HepG2 (cell line): Measurements from ENCODE around the gene PHF21B. TPM values are rescaled to one million over a fixed set of nuclear protein-coding genes. Genes with fewer than 3 reads are reported as not detected.

ENCODE experiments used
- ATAC-seq: fragments of 200-7000 bp; cut with Tn5 transposase; 3 replicates; pipeline ENCODE4 v1.9.1; 2020; ENCODE audit warnings: mild to moderate bottlenecking, moderate library complexity
- BruUV-seq: library from RNA; stranded (reverse); fragments of 400-500 nt; replicated peaks from 2 replicates; lab custom pipeline; 2021; lab: Mats Ljungman, UMichigan
- CTCF ChIA-PET: fragments of 300-600 bp; formaldehyde crosslinking; extraction: SDS; loops from one replicate; lab custom pipeline; 2021; ENCODE audit warnings: low total read pairs, inconsistent platforms, low intra/inter-chr PET ratio; lab: Yijun Ruan, JAX
- POLR2A ChIA-PET: fragments of 350-600 bp; sonication (Branson Sonifier 250); formaldehyde crosslinking; loops from one replicate; lab custom pipeline; 2020; ENCODE audit warnings: antibody characterized with exemption, inconsistent platforms; lab: Yijun Ruan, JAX
- DNase-seq: peaks from one replicate; pipeline ENCODE4 v3.0.0-alpha.2; 2015; ENCODE audit warnings: low spot score
- FAIRE-seq: peaks from 3 replicates; lab custom pipeline; 2011; peaks lifted over from hg19 to GRCh38; lab: Jason Lieb, UNC
- H2AFZ ChIP-seq: one replicate; pipeline ENCODE4 v1.6.1; 2011; ENCODE audit warnings: low read length, inconsistent platforms
- H3K27ac ChIP-seq: fragments of 300-600 bp; 3 replicates; pipeline ENCODE4 v1.8.0; 2011; ENCODE audit warnings: mixed run types, mild to moderate bottlenecking, mixed read lengths, low read length, inconsistent platforms; ENCODE audit not compliant: insufficient read depth; ENCODE audit errors: extremely low read length
- H3K27me3 ChIP-seq, 2 experiments: fragments of 200-600 bp in 1 of 2; 2 replicates in 1 of 2; 3 replicates in 1 of 2; pipeline versions ENCODE4 v1.6.0 to v1.8.0; 2011; ENCODE audit warnings: low read length in 2 of 2, mild to moderate bottlenecking in 2 of 2, moderate library complexity in 2 of 2, inconsistent platforms in 1 of 2; ENCODE audit not compliant: insufficient read depth in 2 of 2, control insufficient read depth in 1 of 2
- H3K36me3 ChIP-seq, 2 experiments: fragments of 200-600 bp in 1 of 2; replicated peaks in 1 of 2; 2 replicates in 1 of 2; 3 replicates in 1 of 2; pipeline versions ENCODE4 v1.5.1 to v1.8.0; 2011; ENCODE audit warnings: low read length in 2 of 2, inconsistent platforms in 1 of 2; ENCODE audit not compliant: insufficient read depth in 2 of 2, control insufficient read depth in 1 of 2
- H3K4me1 ChIP-seq: 2 replicates; pipeline ENCODE4 v1.5.1; 2012; ENCODE audit warnings: low read length, inconsistent platforms; ENCODE audit not compliant: insufficient read depth
- H3K4me2 ChIP-seq: 2 replicates; pipeline ENCODE4 v1.6.0; 2011; ENCODE audit warnings: low read depth, low read length, inconsistent platforms
- H3K4me3 ChIP-seq, 3 experiments: fragments of 200-600 bp in 1 of 3; sonication (generic), shearing (Covaris generic) in 1 of 3; replicated peaks in 1 of 3; 2 replicates each; pipeline ENCODE4 v1.5.1; 2011 to 2016; ENCODE audit warnings: low read length in 3 of 3, inconsistent platforms in 2 of 3, low read depth in 2 of 3, mild to moderate bottlenecking in 2 of 3, control low read depth in 1 of 3, mixed read lengths in 1 of 3; ENCODE audit not compliant: insufficient read depth in 1 of 3
- H3K79me2 ChIP-seq: one replicate; pipeline ENCODE4 v1.6.1; 2011; ENCODE audit warnings: low read length, inconsistent platforms; ENCODE audit not compliant: insufficient read depth
- H3K9ac ChIP-seq: 2 replicates; pipeline ENCODE4 v1.6.0; 2011; ENCODE audit warnings: mild to moderate bottlenecking, low read depth, low read length, inconsistent platforms; ENCODE audit not compliant: insufficient read depth
- H3K9me3 ChIP-seq: 2 replicates; pipeline ENCODE4 v1.5.1; 2012; ENCODE audit warnings: mild to moderate bottlenecking, low read length
- H4K20me1 ChIP-seq: 2 replicates; pipeline ENCODE4 v1.6.0; 2011; ENCODE audit warnings: inconsistent platforms, mild to moderate bottlenecking, low read length, moderate library complexity; ENCODE audit not compliant: insufficient read depth
- JUND ChIP-seq: sonication (generic); formaldehyde crosslinking; IDR thresholded peaks from 2 replicates; pipeline ENCODE4 v1.8.0; 2022; ENCODE audit warnings: mild to moderate bottlenecking, missing genetic modification reagents
- PHB2 ChIP-seq: fragments of 450-650 bp; IDR thresholded peaks from 2 replicates; pipeline ENCODE4 v1.6.1; 2018; ENCODE audit not compliant: partially characterized antibody
- SIX4 ChIP-seq: sonication (generic); formaldehyde crosslinking; IDR thresholded peaks from 2 replicates; pipeline ENCODE4 v1.4.0; 2020; ENCODE audit warnings: missing genetic modification reagents
- ZNF333 ChIP-seq: sonication (generic); formaldehyde crosslinking; IDR thresholded peaks from 2 replicates; pipeline ENCODE4 v1.4.0; 2020; ENCODE audit warnings: mild to moderate bottlenecking, missing genetic modification reagents, borderline replicate concordance
- ZNF7 ChIP-seq: IDR thresholded peaks from 2 replicates; pipeline ENCODE4 v1.6.1; 2016; ENCODE audit warnings: missing biosample characterization, missing genetic modification reagents
- ZNF713 ChIP-seq: sonication (generic); formaldehyde crosslinking; IDR thresholded peaks from 2 replicates; pipeline ENCODE4 v1.4.0; 2020; ENCODE audit warnings: mild to moderate bottlenecking, missing genetic modification reagents
- ZNF768 ChIP-seq: sonication (generic); formaldehyde crosslinking; IDR thresholded peaks from 2 replicates; pipeline ENCODE4 v1.4.0; 2020; ENCODE audit warnings: missing genetic modification reagents
- ZNF850 ChIP-seq: sonication (generic); formaldehyde crosslinking; conservative IDR thresholded peaks from 2 replicates; pipeline ENCODE4 v1.9.0; 2021; ENCODE audit warnings: mild to moderate bottlenecking, missing genetic modification reagents
- WGBS: methylation state at CpG from one replicate; pipeline ENCODE4 v1.1.6; 2017; ENCODE audit warnings: low lambda C conversion rate; 5-methylcytosine and 5-hydroxymethylcytosine counted together
- in situ Hi-C: cut with HindIII; loops from 2 replicates; pipeline ENCODE4 v1.10.0; 2017; ENCODE audit warnings: low pct_unique_long_range_greater_than_20kb; ENCODE audit not compliant: extremely low pct_ligation_motif_present
- intact Hi-C: fragments of 100-400 bp; cut with micrococcal nuclease; formaldehyde crosslinking; loops from one replicate; pipeline ENCODE4 v1.10.0; 2022; ENCODE audit not compliant: unreplicated experiment
- polyA plus RNA-seq, 8 experiments: library from polyadenylated mRNA; depleted of rRNA in 3 of 8; stranded (reverse) in 7 of 8; unstranded in 1 of 8; fragments of >200 nt; fragmentation: Illumina TruSeq in 4 of 8; extraction: Trizol in 4 of 8; gene quantifications; 2 replicates each; pipeline versions ENCODE4 v1.2.1 to v1.2.3, GENCODE V29; 2011 to 2016; ENCODE audit warnings: low read depth in 4 of 8, missing spikeins in 1 of 8, mixed read lengths in 1 of 8; ENCODE audit not compliant: insufficient read depth in 1 of 8
- total RNA-seq, 5 experiments: library from RNA; depleted of rRNA; stranded (reverse); fragments of >200 nt; fragmentation: Illumina TruSeq; extraction: Trizol; gene quantifications; 2 replicates each; pipeline ENCODE4 v1.2.3, GENCODE V29; 2016; ENCODE audit warnings: low read depth in 1 of 5

PHF21B gene
- total and polyA plus RNA-seq, 2 of the 13 experiments (the other 11 are each of a cell fraction or from before 2014, with no cell fraction given), result not detected

DNA sequence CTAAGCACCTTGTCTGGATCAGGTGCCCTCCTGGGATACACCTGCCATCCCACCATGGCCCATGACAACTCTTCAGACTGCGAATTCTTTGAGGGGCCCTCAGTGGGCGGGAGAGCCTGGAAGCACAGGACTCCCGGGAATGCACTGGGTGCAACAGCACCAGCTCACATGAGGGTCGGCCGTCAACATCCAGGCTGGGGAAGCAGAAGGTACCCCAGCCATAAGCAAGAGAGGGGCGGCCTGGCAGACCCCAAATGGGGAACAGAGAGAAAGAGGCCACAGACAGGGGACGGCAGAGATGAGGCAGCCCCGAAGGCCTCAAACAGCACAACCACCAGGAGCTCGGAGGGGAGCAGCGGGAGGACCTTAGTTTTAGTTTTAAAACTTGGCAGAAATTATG lies 94.4 kb downstream of the PHF21B start (continued):
- TF ChIP-seq ZNF713 (CRISPR knock-in tag), result no peak

DNA sequence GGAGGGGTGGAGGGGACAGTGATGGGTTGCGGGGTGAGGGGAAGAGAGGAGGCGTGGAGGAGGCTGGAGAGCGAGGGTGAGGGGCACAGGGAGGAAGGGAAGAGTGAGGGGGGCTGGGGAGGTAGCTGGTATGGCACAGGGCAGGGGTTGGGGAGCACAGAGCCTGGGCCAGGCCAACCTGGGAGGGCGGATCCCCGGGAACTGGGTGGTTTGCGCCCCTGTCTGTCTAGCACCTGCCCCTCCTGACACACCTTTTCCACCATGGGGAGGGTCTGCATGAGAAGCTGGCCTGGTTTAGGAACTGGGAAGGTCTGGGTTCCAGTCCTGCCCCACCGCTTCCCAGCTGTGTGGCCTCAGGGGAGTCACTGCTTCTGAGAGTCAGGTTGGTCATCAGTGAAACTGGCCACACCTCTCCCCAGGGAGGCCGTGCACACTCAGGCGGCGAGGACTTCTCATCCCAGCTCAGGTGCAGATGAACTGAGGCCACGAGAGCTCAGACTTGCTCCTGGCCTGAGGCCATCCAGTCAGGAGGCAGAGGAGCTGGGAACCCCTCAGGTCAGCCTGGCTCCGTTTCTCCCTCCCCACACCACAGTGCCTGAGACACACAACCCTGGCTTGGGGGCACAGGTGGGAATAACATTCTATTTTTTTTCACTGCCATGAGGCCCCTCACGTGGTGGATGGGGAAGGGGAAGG lies 95.6 kb downstream of the PHF21B start:
- H3K27ac ChIP-seq, result no peak overlapping the region
- WGBS, result 14% methylated on average over 4 of the region's 13 CpGs
- no peak overlapping the region for H3K4me3 ChIP-seq
- ChIA-PET CTCF (no interaction called here), POLR2A (no interaction called here)
- no TSS peak for BruUV-seq
- H3K9ac ChIP-seq, result no peak overlapping the region
- no peak overlapping the region for H2AFZ ChIP-seq
- H3K9me3 ChIP-seq, result no peaks in the 10 kb centered on the region; the same call in 1 of the 2 replicates
- H3K4me2 ChIP-seq, result no peak overlapping the region
- no peak for TF ChIP-seq SIX4 (CRISPR knock-in tag)
- no peak for TF ChIP-seq ZNF768 (CRISPR knock-in tag)
- no peak for TF ChIP-seq ZNF333 (CRISPR knock-in tag)
- no peak for TF ChIP-seq JUND (CRISPR knock-in tag)
- no peak for TF ChIP-seq PHB2
- no peak for TF ChIP-seq ZNF850 (CRISPR knock-in tag)
- no peak for TF ChIP-seq ZNF7
- H3K4me1 ChIP-seq, result no peaks in the 10 kb centered on the region
- no peaks in the 10 kb centered on the region for H3K79me2 ChIP-seq
- H4K20me1 ChIP-seq, result peaks cover 3% of the 10 kb centered on the region; the same call in 1 of the 2 replicates
- no peaks in the 10 kb centered on the region for H3K36me3 ChIP-seq
- DNase-seq, result no peak
- no peak for ATAC-seq
- intact Hi-C loops (no loop called here), in situ Hi-C loops (no loop called here)
- no peak for FAIRE-seq
- peaks cover 9 to 57% of the 10 kb centered on the region in 2 experiments for H3K27me3 ChIP-seq
